DMS 273 treated with DMSO at 0.1 percent for 48 hours (cell line): ENCODE data around the gene ZNF384.

Experiments used
- DNase-seq: peaks from one replicate; lab custom pipeline; 2025; lab: John Stamatoyannopoulos, UW

Gene ZNF384

GRCh38 chr12:6653342-6653741, 35.8 kb downstream of the ZNF384 start:
- DNase-seq: no peak

GRCh38 chr12:6652391-6652790, 36.8 kb downstream of the ZNF384 start:
- no peak for DNase-seq

GRCh38 chr12:6650832-6651231, 38.3 kb downstream of the ZNF384 start:
- DNase-seq: no peak

GRCh38 chr12:6647083-6647604, 42.0 kb downstream of the ZNF384 start, which contains the start of gene ACRBP:
ACRBP (minus strand) TSS chr12:6647432; CDS start chr12:6647366, 66 bp downstream.
- no peak for DNase-seq

GRCh38 chr12:6646276-6647082, 42.7 kb downstream of the ZNF384 start:
- DNase-seq: no peak

- no peak for DNase-seq
These were observed 44.3 kb downstream of the ZNF384 start for GRCh38 chr12:6644903-6645302.

- no peak for DNase-seq
These were observed 44.9 kb downstream of the ZNF384 start for GRCh38 chr12:6644257-6644596.

GRCh38 chr12:6643569-6644256, 45.5 kb downstream of the ZNF384 start:
- no peak for DNase-seq

- DNase-seq: no peak
These were observed 48.0 kb downstream of the ZNF384 start for GRCh38 chr12:6641131-6641530.

GRCh38 chr12:6640497-6640896, 48.7 kb downstream of the ZNF384 start:
- DNase-seq: no peak

GRCh38 chr12:6639151-6639801, 49.9 kb downstream of the ZNF384 start:
- no peak for DNase-seq

- no peak for DNase-seq
These were observed 50.9 kb downstream of the ZNF384 start for GRCh38 chr12:6638305-6638704.

- DNase-seq: no peak
These were observed 53.2 kb downstream of the ZNF384 start, which contains the start of gene LPAR5 for GRCh38 chr12:6635856-6636531. LPAR5 (minus strand) TSS chr12:6635959; CDS start chr12:6621248, 14,711 bp downstream.

GRCh38 chr12:6635375-6635855, 53.8 kb downstream of the ZNF384 start:
- no peak for DNase-seq

- DNase-seq: no peak
These were observed 56.9 kb downstream of the ZNF384 start for GRCh38 chr12:6632026-6632983.

- DNase-seq: no peak
These were observed 57.6 kb downstream of the ZNF384 start for GRCh38 chr12:6631549-6631961.

- DNase-seq: peak; percentile 30
These were observed 58.4 kb downstream of the ZNF384 start for GRCh38 chr12:6630736-6631135.

GRCh38 chr12:6627616-6628015, 61.6 kb downstream of the ZNF384 start:
- no peak for DNase-seq

- no peak for DNase-seq
These were observed 62.4 kb downstream of the ZNF384 start for GRCh38 chr12:6626654-6627283.

- no peak for DNase-seq
These were observed 68.3 kb downstream of the ZNF384 start for GRCh38 chr12:6620885-6621274.
